HepG2 (cell line): ENCODE results near the gene ATN1. TPM values are rescaled to one million over a fixed set of nuclear protein-coding genes. Genes with fewer than 3 reads are reported as not detected.

Experiments used
- ATAC-seq: fragments of 200-7000 bp; cut with Tn5 transposase; 3 replicates; pipeline ENCODE4 v1.9.1; 2020; ENCODE audit warnings: mild to moderate bottlenecking, moderate library complexity
- BruUV-seq: library from RNA; stranded (reverse); fragments of 400-500 nt; replicated peaks from 2 replicates; lab custom pipeline; 2021; lab: Mats Ljungman, UMichigan
- CTCF ChIA-PET: fragments of 300-600 bp; formaldehyde crosslinking; extraction: SDS; loops from one replicate; lab custom pipeline; 2021; ENCODE audit warnings: low total read pairs, inconsistent platforms, low intra/inter-chr PET ratio; lab: Yijun Ruan, JAX
- POLR2A ChIA-PET: fragments of 350-600 bp; sonication (Branson Sonifier 250); formaldehyde crosslinking; loops from one replicate; lab custom pipeline; 2020; ENCODE audit warnings: antibody characterized with exemption, inconsistent platforms; lab: Yijun Ruan, JAX
- DNase-seq: peaks from one replicate; pipeline ENCODE4 v3.0.0-alpha.2; 2015; ENCODE audit warnings: low spot score
- FAIRE-seq: peaks from 3 replicates; lab custom pipeline; 2011; peaks lifted over from hg19 to GRCh38; lab: Jason Lieb, UNC
- H2AFZ ChIP-seq: one replicate; pipeline ENCODE4 v1.6.1; 2011; ENCODE audit warnings: low read length, inconsistent platforms
- H3K27ac ChIP-seq: fragments of 300-600 bp; 3 replicates; pipeline ENCODE4 v1.8.0; 2011; ENCODE audit warnings: mixed run types, mild to moderate bottlenecking, mixed read lengths, low read length, inconsistent platforms; ENCODE audit not compliant: insufficient read depth; ENCODE audit errors: extremely low read length
- H3K27me3 ChIP-seq, 2 experiments: fragments of 200-600 bp in 1 of 2; 2 replicates in 1 of 2; 3 replicates in 1 of 2; pipeline versions ENCODE4 v1.6.0 to v1.8.0; 2011; ENCODE audit warnings: low read length in 2 of 2, mild to moderate bottlenecking in 2 of 2, moderate library complexity in 2 of 2, inconsistent platforms in 1 of 2; ENCODE audit not compliant: insufficient read depth in 2 of 2, control insufficient read depth in 1 of 2
- H3K36me3 ChIP-seq, 2 experiments: fragments of 200-600 bp in 1 of 2; replicated peaks in 1 of 2; 2 replicates in 1 of 2; 3 replicates in 1 of 2; pipeline versions ENCODE4 v1.5.1 to v1.8.0; 2011; ENCODE audit warnings: low read length in 2 of 2, inconsistent platforms in 1 of 2; ENCODE audit not compliant: insufficient read depth in 2 of 2, control insufficient read depth in 1 of 2
- H3K4me1 ChIP-seq: 2 replicates; pipeline ENCODE4 v1.5.1; 2012; ENCODE audit warnings: low read length, inconsistent platforms; ENCODE audit not compliant: insufficient read depth
- H3K4me2 ChIP-seq: 2 replicates; pipeline ENCODE4 v1.6.0; 2011; ENCODE audit warnings: low read depth, low read length, inconsistent platforms
- H3K4me3 ChIP-seq, 3 experiments: fragments of 200-600 bp in 1 of 3; sonication (generic), shearing (Covaris generic) in 1 of 3; replicated peaks in 1 of 3; 2 replicates each; pipeline ENCODE4 v1.5.1; 2011 to 2016; ENCODE audit warnings: low read length in 3 of 3, inconsistent platforms in 2 of 3, low read depth in 2 of 3, mild to moderate bottlenecking in 2 of 3, control low read depth in 1 of 3, mixed read lengths in 1 of 3; ENCODE audit not compliant: insufficient read depth in 1 of 3
- H3K79me2 ChIP-seq: one replicate; pipeline ENCODE4 v1.6.1; 2011; ENCODE audit warnings: low read length, inconsistent platforms; ENCODE audit not compliant: insufficient read depth
- H3K9ac ChIP-seq: 2 replicates; pipeline ENCODE4 v1.6.0; 2011; ENCODE audit warnings: mild to moderate bottlenecking, low read depth, low read length, inconsistent platforms; ENCODE audit not compliant: insufficient read depth
- H3K9me3 ChIP-seq: 2 replicates; pipeline ENCODE4 v1.5.1; 2012; ENCODE audit warnings: mild to moderate bottlenecking, low read length
- H4K20me1 ChIP-seq: 2 replicates; pipeline ENCODE4 v1.6.0; 2011; ENCODE audit warnings: inconsistent platforms, mild to moderate bottlenecking, low read length, moderate library complexity; ENCODE audit not compliant: insufficient read depth
- ATM ChIP-seq: fragments of 450-650 bp; IDR thresholded peaks from 2 replicates; pipeline ENCODE4 v1.7.1; 2017; ENCODE audit warnings: mild to moderate bottlenecking, borderline replicate concordance
- GFI1 ChIP-seq: sonication (generic); formaldehyde crosslinking; IDR thresholded peaks from 2 replicates; pipeline ENCODE4 v1.5.0; 2020; ENCODE audit warnings: missing genetic modification reagents, mild to moderate bottlenecking, borderline replicate concordance
- GTF2F1 ChIP-seq: fragments of 150-350 bp; IDR thresholded peaks from 2 replicates; pipeline ENCODE4 v1.6.1; 2014; ENCODE audit warnings: low read length
- IKZF1 ChIP-seq: fragments of 450-650 bp; IDR thresholded peaks from 2 replicates; pipeline ENCODE4 v1.7.1; 2016
- KDM1A ChIP-seq: IDR thresholded peaks from 2 replicates; pipeline ENCODE4 v1.6.1; 2016; ENCODE audit warnings: missing compliant biosample characterization
- KDM2A ChIP-seq: sonication (generic); formaldehyde crosslinking; IDR thresholded peaks from 2 replicates; pipeline ENCODE4 v1.4.0; 2020; ENCODE audit warnings: low read depth, missing genetic modification reagents, borderline replicate concordance
- NFKBIZ ChIP-seq: IDR thresholded peaks from 2 replicates; pipeline ENCODE4 v1.6.1; 2018; ENCODE audit warnings: missing genetic modification reagents, missing compliant biosample characterization
- NFYC ChIP-seq: IDR thresholded peaks from 2 replicates; pipeline ENCODE4 v1.6.1; 2016; ENCODE audit warnings: missing genetic modification reagents, missing compliant biosample characterization
- RBM22 ChIP-seq: fragments of 200-400 bp; formaldehyde crosslinking; optimal IDR thresholded peaks from 2 replicates; pipeline ENCODE3; 2017; ENCODE audit warnings: mild to moderate bottlenecking, low read length, moderate library complexity
- RFXAP ChIP-seq: sonication (generic); formaldehyde crosslinking; IDR thresholded peaks from 2 replicates; pipeline ENCODE4 v1.4.0; 2020; ENCODE audit warnings: missing genetic modification reagents, borderline replicate concordance
- SMC3 ChIP-seq: IDR thresholded peaks from 2 replicates; pipeline ENCODE4 v1.6.1; 2011; ENCODE audit warnings: low read length, improper control_type of control experiment
- SP1 ChIP-seq, 2 experiments: fragments of 450-650 bp in 1 of 2; sonication (generic) in 1 of 2; formaldehyde crosslinking in 1 of 2; IDR thresholded peaks; 2 replicates each; pipeline versions ENCODE4 v1.4.0 to v1.6.1; 2016 to 2020; ENCODE audit warnings: missing genetic modification reagents in 1 of 2
- TAF1 ChIP-seq: sonication (generic); formaldehyde crosslinking; IDR thresholded peaks from 2 replicates; pipeline ENCODE4 v1.4.0; 2020; ENCODE audit warnings: missing genetic modification reagents
- TSC22D2 ChIP-seq: sonication (generic); formaldehyde crosslinking; IDR thresholded peaks from 2 replicates; pipeline ENCODE4 v1.5.1; 2020; ENCODE audit warnings: missing genetic modification reagents, mild to moderate bottlenecking, borderline replicate concordance
- ZBTB7B ChIP-seq: sonication (generic); formaldehyde crosslinking; IDR thresholded peaks from 2 replicates; pipeline ENCODE4 v1.4.0; 2020; ENCODE audit warnings: missing genetic modification reagents
- ZBTB8A ChIP-seq: sonication (generic); formaldehyde crosslinking; IDR thresholded peaks from 2 replicates; pipeline ENCODE4 v1.4.0; 2020; ENCODE audit warnings: mild to moderate bottlenecking, low read depth, missing genetic modification reagents, borderline replicate concordance
- ZFX ChIP-seq: sonication (generic); formaldehyde crosslinking; IDR thresholded peaks from 2 replicates; pipeline ENCODE4 v1.4.0; 2020; ENCODE audit warnings: mild to moderate bottlenecking, low read depth, missing genetic modification reagents, moderate library complexity
- ZNF543 ChIP-seq: sonication (generic); formaldehyde crosslinking; IDR thresholded peaks from 2 replicates; pipeline ENCODE4 v1.4.0; 2020; ENCODE audit warnings: mild to moderate bottlenecking, missing genetic modification reagents
- ZNF761 ChIP-seq: sonication (generic); formaldehyde crosslinking; conservative IDR thresholded peaks from 2 replicates; pipeline ENCODE4 v1.4.0; 2020; ENCODE audit warnings: mild to moderate bottlenecking, missing genetic modification reagents
- WGBS: methylation state at CpG from one replicate; pipeline ENCODE4 v1.1.6; 2017; ENCODE audit warnings: low lambda C conversion rate; 5-methylcytosine and 5-hydroxymethylcytosine counted together
- in situ Hi-C: cut with HindIII; loops from 2 replicates; pipeline ENCODE4 v1.10.0; 2017; ENCODE audit warnings: low pct_unique_long_range_greater_than_20kb; ENCODE audit not compliant: extremely low pct_ligation_motif_present
- intact Hi-C: fragments of 100-400 bp; cut with micrococcal nuclease; formaldehyde crosslinking; loops from one replicate; pipeline ENCODE4 v1.10.0; 2022; ENCODE audit not compliant: unreplicated experiment
- polyA plus RNA-seq, 8 experiments: library from polyadenylated mRNA; depleted of rRNA in 3 of 8; stranded (reverse) in 7 of 8; unstranded in 1 of 8; fragments of >200 nt; fragmentation: Illumina TruSeq in 4 of 8; extraction: Trizol in 4 of 8; gene quantifications; 2 replicates each; pipeline versions ENCODE4 v1.2.1 to v1.2.3, GENCODE V29; 2011 to 2016; ENCODE audit warnings: low read depth in 4 of 8, missing spikeins in 1 of 8, mixed read lengths in 1 of 8; ENCODE audit not compliant: insufficient read depth in 1 of 8
- total RNA-seq, 5 experiments: library from RNA; depleted of rRNA; stranded (reverse); fragments of >200 nt; fragmentation: Illumina TruSeq; extraction: Trizol; gene quantifications; 2 replicates each; pipeline ENCODE4 v1.2.3, GENCODE V29; 2016; ENCODE audit warnings: low read depth in 1 of 5
- TF ChIP-seq, protein P1 (sequence below): sonication (generic); formaldehyde crosslinking; IDR thresholded peaks from 2 replicates; pipeline ENCODE4 v1.4.0; 2020; ENCODE audit warnings: missing genetic modification reagents
- TF ChIP-seq, protein P2 (sequence below): sonication (generic); formaldehyde crosslinking; IDR thresholded peaks from 2 replicates; pipeline ENCODE4 v1.4.0; 2020; ENCODE audit warnings: missing genetic modification reagents
- TF ChIP-seq, protein P3 (sequence below): sonication (generic); formaldehyde crosslinking; IDR thresholded peaks from 2 replicates; pipeline ENCODE4 v1.8.0; 2022; ENCODE audit warnings: mild to moderate bottlenecking, missing genetic modification reagents, borderline replicate concordance

Gene ATN1
- total and polyA plus RNA-seq, 2 of the 13 experiments (the other 11 are each of a cell fraction or from before 2014, with no cell fraction given): 2.1 to 8.6 TPM

DNA sequence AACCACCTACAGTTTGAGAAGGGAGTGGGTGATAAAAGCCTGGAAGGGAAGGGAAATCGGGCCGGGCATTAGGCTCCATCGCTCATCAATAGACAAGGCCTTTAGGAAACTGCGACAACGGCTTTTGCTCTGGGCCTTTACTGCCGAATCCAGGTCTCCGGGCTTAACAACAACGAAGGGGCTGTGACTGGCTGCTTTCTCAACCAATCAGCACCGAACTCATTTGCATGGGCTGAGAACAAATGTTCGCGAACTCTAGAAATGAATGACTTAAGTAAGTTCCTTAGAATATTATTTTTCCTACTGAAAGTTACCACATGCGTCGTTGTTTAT lies 15.6 kb downstream of the ATN1 start:
- DNase-seq (peak; percentile 88), FAIRE-seq (peak; percentile 93), ATAC-seq (peak; percentile 31)
- peak overlapping the region; percentile 82 for H3K9ac ChIP-seq
- peak overlapping the region; percentile 92 for H3K4me2 ChIP-seq
- ChIA-PET CTCF (interaction anchor here (1.2 to 2.2 kb wide), 3 partner anchors 19 to 170 kb away, joined by 3 to 15 read pairs (median 11); no protein-coding TSS in a partner anchor), POLR2A (interaction anchor here (0.6 to 5.2 kb wide), 48 partner anchors 9 to 409 kb away, joined by 3 to 180 read pairs (median 7); partner anchors contain the start of genes ATN1, C1R, C1RL and C1S)
- peak overlapping the region in 2 of 3 experiments; percentile 54 to 79; a peak in 4 of 6 replicates for H3K4me3 ChIP-seq
- H3K4me1 ChIP-seq: peaks cover 46% of the 10 kb centered on the region
- no peaks in the 10 kb centered on the region for H3K27me3 ChIP-seq
- no peaks in the 10 kb centered on the region for H3K9me3 ChIP-seq
- BruUV-seq: no TSS peak
- H3K79me2 ChIP-seq: no peaks in the 10 kb centered on the region
- WGBS: 8% methylated on average over 13 of the region's 13 CpGs
- peaks cover 0 to 10% of the 10 kb centered on the region in 2 experiments; a peak in 2 of 5 replicates for H3K36me3 ChIP-seq
- intact Hi-C loops (loop anchor here (1.0 kb wide), 1 partner anchor 70 kb away; the partner anchor contains the start of gene SPSB2), in situ Hi-C loops (loop anchor here (10.0 kb wide), 1 partner anchor 171 kb away; no protein-coding TSS in a partner anchor)
- H2AFZ ChIP-seq: no peak overlapping the region
- peak overlapping the region; percentile 98 for H3K27ac ChIP-seq
- H4K20me1 ChIP-seq: no peaks in the 10 kb centered on the region
- no peak for TF ChIP-seq RBM22
- no peak for TF ChIP-seq IKZF1
- TF ChIP-seq KDM1A (CRISPR knock-in tag): no peak
- no peak for TF ChIP-seq ZBTB8A (CRISPR knock-in tag)
- TF ChIP-seq, protein P1, sequence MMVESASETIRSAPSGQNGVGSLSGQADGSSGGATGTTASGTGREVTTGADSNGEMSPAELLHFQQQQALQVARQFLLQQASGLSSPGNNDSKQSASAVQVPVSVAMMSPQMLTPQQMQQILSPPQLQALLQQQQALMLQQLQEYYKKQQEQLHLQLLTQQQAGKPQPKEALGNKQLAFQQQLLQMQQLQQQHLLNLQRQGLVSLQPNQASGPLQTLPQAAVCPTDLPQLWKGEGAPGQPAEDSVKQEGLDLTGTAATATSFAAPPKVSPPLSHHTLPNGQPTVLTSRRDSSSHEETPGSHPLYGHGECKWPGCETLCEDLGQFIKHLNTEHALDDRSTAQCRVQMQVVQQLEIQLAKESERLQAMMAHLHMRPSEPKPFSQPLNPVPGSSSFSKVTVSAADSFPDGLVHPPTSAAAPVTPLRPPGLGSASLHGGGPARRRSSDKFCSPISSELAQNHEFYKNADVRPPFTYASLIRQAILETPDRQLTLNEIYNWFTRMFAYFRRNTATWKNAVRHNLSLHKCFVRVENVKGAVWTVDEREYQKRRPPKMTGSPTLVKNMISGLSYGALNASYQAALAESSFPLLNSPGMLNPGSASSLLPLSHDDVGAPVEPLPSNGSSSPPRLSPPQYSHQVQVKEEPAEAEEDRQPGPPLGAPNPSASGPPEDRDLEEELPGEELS (CRISPR knock-in tag): no peak
- TF ChIP-seq GFI1 (CRISPR knock-in tag): no peak
- TF ChIP-seq, protein P2, sequence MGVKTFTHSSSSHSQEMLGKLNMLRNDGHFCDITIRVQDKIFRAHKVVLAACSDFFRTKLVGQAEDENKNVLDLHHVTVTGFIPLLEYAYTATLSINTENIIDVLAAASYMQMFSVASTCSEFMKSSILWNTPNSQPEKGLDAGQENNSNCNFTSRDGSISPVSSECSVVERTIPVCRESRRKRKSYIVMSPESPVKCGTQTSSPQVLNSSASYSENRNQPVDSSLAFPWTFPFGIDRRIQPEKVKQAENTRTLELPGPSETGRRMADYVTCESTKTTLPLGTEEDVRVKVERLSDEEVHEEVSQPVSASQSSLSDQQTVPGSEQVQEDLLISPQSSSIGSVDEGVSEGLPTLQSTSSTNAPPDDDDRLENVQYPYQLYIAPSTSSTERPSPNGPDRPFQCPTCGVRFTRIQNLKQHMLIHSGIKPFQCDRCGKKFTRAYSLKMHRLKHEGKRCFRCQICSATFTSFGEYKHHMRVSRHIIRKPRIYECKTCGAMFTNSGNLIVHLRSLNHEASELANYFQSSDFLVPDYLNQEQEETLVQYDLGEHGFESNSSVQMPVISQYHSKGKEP (CRISPR knock-in tag): no peak
- no peak for TF ChIP-seq TAF1 (CRISPR knock-in tag)
- TF ChIP-seq ZBTB7B: no peak
- TF ChIP-seq, protein P3, sequence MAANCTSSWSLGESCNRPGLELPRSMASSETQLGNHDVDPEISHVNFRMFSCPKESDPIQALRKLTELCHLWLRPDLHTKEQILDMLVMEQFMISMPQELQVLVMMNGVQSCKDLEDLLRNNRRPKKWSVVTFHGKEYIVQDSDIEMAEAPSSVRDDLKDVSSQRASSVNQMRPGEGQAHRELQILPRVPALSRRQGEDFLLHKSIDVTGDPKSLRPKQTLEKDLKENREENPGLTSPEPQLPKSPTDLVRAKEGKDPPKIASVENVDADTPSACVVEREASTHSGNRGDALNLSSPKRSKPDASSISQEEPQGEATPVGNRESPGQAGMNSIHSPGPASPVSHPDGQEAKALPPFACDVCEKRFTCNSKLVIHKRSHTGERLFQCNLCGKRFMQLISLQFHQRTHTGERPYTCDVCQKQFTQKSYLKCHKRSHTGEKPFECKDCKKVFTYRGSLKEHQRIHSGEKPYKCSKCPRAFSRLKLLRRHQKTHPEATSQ (CRISPR knock-in tag): no peak
- peak; percentile 78 for TF ChIP-seq NFYC (CRISPR knock-in tag)
- TF ChIP-seq ZFX: peak; percentile 63; the same call in 1 of the 2 replicates
- TF ChIP-seq GTF2F1: no peak
- no peak for TF ChIP-seq ATM
- TF ChIP-seq SMC3: peak; percentile 4; the same call in 1 of the 2 replicates
- peak; percentile 10; the same call in 1 of the 2 replicates for TF ChIP-seq KDM2A (CRISPR knock-in tag)
- no peak for TF ChIP-seq SP1 (IDR thresholded peaks at IDR 0.05)
- no peak for TF ChIP-seq SP1 (CRISPR knock-in tag; IDR thresholded peaks at IDR 0.05)
- TF ChIP-seq ZNF761 (CRISPR knock-in tag): no peak
- TF ChIP-seq RFXAP (CRISPR knock-in tag): peak; percentile 94
- no peak for TF ChIP-seq ZNF543 (CRISPR knock-in tag)
- no peak for TF ChIP-seq NFKBIZ (CRISPR knock-in tag)
- no peak for TF ChIP-seq TSC22D2 (CRISPR knock-in tag)
